CD4-positive, alpha-beta T cell treated with Interleukin-6 for 4 hours (primary cell): ENCODE measurements around the gene TPM1.
A peak's percentile ranks its signal among the peaks of the same experiment; 100 is the strongest.
"Not testable (repeated sequence)": the region's sequence is repeated elsewhere in the genome, so short reads cannot be mapped to it uniquely, and the experiment has no call there.

Experiments
- DNase-seq: peaks from one replicate; pipeline ENCODE4 v3.0.0-alpha.2; 2020; ENCODE audit warnings: mixed read lengths

The TPM1 gene

DNA sequence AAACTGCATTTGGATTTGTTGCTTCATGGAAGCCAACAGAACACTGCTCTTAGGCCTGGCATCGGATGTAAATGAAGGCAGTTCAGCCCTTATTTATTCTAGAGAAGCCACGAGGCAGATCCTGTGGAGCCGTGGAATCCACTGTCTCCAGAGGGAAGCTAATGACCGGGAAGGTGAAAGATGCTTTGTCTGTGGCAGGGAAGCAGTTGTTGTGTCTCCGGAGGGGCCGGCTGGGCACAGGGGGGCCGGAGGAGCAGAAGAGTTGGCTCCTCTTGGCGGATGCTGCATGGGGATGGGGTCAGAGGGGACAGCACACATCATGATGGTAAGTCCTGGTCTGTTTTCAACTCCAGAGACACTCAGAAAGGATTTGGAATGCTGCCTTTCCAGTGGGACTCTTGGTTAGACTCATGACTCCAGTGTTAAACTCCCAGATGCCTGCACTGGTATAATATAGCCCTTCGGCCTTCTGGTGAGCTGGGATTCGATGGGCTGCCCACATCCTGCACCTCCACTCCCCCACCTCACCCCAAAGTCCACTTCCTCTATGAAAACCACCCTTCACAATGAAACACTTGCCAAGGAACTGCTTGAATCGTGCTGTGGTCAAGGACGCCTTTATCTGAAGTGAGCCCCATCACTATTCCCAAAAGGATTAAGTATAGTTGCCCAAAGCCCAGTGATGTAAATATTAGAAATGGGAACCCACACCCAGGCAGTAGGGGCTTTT is 33.6 kb downstream of the TPM1 start:
- no peak for DNase-seq

DNA sequence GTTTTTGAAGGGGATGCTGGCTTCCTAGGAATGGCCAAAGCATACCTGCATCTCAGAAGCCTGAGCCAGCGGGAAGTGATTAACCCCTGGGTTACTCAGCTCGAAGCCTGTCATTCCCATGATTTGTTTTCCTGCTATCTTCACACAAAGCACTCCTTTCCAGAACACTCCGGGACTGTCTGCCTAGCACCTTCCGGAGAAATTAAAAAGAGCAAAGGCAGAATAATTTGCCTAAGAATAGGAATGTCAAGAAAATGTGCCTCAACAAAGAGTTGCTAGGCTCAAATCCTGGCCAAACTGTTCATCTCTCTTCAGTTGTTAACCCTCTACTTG is 34.1 kb downstream of the TPM1 start:
- DNase-seq: no peak

DNA sequence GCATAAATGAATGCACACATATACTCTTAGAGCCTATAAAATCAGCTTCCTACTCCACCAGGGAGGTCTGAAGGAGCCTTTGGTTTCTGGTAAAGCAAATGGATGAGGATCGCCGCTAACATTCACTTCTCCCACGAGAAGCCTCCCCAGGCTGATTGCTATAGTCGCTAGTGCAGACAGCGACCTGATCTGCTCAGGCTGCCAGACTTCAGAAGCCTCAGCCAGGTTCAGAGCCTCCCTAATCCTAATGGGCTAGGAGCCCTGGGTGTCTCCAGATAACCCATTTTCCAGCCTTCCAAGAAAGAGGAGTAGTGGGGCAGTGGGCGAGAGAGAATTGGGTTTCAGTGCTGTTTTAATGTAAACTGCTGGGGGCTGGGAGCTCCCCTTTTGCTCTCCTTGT is 35.4 kb downstream of the TPM1 start:
- DNase-seq: no peak

DNA sequence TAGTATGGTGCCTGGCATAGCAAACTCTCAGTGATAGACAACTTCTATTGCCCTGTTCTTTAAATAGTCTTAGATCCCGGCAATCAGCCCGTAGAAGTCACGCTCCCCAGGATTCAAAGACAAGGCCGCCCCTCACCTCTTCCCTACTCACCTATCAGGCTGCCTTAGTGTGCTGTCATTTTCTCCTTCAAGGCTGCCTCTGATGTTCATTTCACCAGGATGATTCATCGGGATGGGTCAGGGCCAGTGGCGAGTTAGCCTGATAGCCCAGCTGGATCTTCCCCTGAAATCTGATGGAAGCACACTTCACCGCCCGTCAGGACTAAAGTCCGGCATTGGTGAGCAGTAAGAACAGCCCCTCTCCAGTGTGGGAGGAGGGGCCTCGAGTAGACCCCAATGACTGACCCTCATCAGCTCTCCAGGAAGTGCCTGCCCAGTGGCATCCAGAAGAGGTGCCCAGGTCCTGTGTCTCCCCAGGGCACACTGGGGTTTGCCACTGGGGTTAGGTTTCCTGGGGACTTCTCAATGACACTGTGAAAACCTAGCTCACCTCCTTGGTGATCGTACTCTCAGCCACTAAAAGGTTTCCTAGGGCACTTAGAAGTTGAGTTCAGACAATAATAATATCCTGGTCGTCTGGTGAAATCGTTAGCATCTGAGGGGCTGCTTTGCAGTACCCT is 37.5 kb downstream of the TPM1 start:
- no peak for DNase-seq

DNA sequence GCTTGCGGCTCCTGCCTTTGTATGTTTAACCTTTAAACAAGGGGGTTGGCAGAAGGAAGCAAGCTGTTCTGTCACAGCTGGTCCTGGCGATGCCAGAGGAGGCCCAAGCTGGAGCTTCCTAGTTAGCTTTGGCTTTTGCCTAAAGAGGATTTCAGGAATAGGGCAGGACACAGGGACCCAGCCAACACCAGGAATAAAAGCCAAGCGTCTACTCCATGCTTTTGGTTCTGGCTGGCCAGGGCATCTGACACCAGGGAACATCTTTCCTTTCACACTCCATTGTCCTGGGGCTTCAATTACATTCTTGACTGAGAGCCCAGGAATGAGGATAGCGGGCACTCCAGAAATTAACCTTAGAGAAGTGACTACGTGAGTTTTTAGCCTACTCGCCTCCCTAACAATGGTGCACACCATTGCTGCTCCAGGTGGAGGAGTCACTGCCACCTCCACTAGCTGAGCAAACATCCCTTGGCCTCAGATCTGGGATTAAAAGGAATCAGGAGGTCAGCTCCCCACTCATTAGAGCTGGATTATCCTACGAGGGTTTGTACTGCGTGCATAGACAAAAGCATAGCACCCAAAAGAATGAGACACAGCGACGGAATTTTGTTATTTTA is 38.2 kb downstream of the TPM1 start:
- DNase-seq: no peak

DNA sequence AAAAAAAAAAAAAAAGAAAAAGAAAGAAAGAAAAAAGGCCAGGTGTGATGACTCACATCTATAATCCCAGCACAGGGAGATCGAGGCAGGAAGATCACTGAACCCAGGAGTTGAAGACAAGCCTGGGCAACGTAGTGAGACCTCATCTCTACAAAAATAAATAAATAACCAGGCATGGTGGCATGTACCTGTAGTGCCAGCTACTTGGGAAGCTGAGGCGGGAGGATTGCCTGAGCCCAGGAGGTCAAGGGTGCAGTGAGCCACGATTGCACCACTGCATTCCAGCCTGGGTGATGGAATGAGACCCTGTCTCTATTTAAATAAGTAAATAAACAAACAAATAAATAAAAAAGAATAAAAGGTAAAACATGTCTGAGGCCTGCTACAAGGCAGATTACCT is 39.8 kb downstream of the TPM1 start:
- no peak for DNase-seq

DNA sequence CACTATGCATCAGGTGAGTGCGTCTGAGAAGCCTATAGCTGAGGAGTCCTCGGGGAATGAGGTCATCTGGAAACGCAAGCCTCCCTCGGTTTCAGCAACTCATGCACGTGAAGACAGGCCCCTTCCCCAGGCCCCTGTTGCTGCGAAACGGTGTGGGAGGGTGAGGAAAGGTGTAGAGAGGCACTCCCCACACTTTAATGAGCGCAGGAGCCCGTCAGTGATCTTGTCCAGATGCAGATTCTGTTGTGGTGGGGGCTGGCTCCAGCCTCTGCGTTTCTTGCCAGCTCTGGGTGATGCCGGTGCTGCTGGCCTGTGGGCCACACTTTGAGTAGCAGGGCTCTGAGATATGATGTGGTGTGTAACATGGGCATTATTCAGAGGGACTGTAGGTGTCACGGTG is 40.5 kb downstream of the TPM1 start:
- DNase-seq: no peak

DNA sequence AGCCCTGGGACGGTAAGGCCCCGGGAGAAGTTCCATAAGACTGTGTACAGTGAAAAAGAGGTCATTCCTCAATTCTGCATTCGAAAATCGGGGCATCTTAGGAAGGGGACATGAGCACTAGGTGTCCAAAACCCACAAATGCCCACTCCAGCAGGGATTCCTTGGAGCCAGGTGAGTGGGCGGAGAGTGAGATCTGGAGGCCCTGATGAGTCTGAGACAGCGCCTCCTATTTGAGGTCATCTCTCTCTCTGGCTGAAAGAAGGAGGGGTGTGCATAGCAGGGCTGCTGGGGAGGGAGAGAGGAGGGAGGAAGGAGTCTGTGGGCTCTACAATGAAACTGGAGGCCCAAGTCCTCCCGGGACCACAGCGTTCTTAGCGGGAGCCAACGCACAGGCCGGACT is 41.0 kb downstream of the TPM1 start:
- DNase-seq: no peak

DNA sequence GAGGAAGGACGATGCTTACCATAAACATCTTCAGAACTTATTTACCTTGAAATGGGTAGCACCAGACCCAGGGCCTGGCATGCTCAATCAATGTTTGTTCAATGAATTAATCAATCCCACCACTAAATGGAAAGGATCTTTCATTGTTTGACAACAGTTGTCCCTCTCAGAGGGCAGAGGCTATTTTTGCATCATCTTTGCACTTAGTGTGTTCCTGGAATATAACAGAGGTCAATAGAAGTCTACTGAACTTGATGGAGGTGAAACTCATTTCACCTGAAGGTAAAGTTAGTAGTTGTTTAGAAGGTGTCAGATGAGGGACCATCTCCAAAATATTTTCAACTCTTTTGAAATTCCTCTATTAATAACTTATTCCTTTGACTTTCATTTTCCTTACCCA is 42.3 kb downstream of the TPM1 start:
- no peak for DNase-seq

DNA sequence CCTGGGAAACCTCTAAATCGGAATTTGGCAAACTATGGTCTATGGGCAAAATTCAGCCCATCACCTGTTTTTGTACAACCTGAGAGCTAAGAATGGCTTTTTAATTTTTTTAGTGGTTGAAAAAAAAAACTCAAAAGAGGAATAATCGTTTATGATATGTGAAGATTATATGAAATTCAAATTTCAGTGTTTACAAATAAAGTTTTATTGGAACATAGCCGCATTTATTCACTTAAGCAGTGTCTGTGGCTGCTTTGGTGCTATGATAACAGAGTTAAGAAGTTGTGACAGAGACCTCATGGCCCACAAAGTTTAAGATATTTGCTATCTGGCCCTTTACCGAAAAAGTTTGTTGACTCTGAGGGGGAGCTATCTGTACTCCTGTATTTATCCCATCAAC is 42.7 kb downstream of the TPM1 start:
- no peak for DNase-seq

DNA sequence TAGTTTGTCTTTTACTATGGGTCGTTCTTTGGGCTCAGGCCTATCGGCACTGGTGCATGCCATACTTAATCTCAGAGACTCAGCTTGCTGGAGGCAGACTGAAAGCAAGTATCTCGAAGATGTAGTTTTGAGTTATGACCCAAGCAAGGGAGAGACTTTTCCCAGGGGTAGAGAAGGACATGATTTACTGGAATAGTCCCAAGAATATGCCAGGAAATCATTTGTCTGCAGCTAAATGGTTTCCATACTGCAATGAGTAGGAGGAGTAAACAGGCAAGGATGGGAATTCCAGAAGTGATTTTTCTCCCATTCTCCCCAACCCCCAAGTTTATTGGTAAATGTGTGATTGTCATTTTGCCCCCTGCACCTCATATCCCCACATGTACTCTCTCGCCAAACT is 43.7 kb downstream of the TPM1 start:
- DNase-seq: no peak

DNA sequence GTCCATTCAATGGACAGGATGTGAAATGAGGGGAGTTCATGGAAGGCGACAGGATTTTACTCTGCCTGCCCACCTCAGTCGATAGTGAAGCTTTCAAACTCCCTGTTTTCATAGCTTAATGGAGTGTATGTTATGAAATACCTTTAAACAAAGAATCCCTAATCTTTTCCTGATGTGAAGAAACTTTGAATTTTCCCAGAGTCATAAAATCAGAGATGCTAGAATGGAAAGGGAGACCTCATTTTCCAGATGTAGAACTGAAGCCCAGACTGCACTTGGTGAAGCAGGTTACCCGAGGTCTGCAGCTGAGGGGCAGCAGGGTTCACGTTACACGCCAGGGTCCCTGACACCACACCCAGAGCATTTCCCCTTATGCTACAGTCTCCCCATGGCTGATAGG is 44.4 kb downstream of the TPM1 start:
- DNase-seq: no peak

DNA sequence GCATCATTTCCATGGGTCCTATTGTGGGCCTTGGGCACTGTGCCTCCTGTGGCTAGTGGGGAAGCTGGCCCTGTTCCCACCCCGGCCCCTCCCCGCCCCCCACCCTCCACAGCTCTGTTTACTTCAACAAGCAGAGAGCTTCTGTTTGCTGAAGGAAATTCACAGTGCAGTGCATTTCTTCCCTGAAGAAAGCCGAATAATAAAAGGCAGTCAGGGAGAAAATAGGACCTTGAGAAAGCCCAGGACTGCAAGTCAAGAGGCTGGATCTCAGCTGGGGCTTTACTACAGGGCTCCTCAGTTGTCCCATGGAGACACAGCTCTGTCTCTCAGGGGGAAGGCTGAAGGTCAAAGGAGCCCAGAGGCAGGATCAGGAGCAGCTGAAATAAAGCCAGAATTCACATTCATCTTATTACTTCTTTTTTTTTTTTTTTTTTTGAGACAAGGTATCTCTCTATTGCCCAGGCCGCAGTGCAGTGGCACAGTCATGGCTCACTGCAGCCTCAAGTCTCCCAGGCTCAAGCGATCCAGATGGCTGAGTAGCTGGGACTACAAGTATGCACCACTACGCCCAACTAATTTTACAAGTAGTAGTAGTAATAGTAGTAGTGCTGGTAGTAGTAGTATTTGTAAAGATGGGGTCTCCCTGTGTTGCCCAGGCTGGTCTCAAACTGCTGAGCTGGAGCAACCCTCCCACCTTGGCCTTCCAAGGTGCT is 46.1 kb downstream of the TPM1 start:
- DNase-seq: no peak

DNA sequence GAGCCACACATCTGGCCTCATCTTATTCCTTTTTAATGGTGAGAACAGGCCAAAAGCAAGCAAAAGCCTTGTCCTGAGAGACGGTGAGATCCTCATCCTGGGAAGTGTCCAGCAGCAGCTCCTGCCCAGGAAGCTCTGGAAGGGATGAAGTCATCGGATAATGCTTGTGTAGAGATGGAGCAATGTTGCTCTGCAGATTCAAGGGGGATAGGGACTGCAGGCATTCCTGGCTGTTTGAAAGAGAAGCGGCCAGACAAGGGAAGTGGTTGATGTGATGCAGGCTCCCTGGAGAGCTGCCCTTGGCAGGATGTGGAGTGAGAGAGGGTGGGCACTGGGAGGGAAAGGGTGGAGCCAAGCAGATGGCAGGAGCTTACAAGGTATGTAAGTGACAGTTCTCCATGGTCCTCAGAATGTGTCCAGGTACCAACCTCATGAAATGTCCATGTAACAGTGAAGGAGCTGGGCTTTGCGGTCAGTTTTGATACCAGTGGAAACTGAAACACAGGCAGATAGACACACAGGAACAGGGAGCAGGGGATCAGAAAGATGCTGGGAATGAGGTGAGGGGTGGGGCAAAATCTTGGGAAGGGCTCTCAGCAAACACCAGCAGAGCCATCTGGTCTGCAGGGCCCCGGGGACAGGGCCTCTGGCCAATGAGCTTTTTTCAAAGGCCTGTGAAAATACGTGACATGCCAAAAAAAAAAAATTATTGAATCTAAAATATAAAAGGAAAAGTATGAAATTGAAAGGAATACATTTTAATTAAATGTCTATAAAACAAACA is 46.9 kb downstream of the TPM1 start:
- DNase-seq: no peak

DNA sequence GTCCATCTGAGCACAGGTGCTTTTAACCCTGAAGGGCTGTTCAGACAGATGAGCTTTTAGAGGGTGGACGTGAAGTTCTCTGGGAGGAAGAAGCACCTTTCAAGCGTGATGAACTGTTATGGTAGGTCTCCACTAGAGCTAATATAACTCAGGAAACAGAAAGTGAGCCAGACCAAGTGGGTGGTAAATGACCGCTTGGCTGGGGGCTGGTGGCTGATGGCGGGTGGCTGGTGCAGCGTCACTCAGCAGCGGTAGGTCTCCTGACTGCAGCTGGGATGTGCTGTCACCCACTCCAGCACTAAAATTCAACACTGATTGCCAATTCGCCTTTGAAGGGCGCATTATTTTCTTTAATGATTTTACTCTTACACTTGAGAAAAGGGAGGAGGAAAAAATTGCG is 47.9 kb downstream of the TPM1 start:
- DNase-seq: no peak

DNA sequence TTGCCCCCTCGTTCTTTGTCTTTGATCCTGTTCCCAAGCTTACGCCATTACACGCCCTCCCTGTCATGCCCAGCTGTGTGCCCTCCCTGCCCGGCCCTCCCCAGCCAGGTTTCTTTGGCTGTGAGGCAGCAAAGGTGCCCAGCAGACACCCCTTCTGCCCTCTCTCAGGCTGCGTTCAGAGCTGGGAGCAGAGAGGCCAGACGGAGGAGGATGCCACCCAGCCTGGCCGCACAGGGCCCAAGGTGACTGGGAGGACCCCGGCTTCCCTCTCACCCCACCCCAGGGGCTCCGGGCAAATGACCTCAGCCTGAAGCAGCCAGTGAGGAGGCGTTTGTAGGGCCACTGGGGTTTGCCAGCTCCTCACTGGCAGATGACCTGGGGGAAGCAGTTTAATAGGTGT is 48.3 kb downstream of the TPM1 start:
- DNase-seq: no peak

DNA sequence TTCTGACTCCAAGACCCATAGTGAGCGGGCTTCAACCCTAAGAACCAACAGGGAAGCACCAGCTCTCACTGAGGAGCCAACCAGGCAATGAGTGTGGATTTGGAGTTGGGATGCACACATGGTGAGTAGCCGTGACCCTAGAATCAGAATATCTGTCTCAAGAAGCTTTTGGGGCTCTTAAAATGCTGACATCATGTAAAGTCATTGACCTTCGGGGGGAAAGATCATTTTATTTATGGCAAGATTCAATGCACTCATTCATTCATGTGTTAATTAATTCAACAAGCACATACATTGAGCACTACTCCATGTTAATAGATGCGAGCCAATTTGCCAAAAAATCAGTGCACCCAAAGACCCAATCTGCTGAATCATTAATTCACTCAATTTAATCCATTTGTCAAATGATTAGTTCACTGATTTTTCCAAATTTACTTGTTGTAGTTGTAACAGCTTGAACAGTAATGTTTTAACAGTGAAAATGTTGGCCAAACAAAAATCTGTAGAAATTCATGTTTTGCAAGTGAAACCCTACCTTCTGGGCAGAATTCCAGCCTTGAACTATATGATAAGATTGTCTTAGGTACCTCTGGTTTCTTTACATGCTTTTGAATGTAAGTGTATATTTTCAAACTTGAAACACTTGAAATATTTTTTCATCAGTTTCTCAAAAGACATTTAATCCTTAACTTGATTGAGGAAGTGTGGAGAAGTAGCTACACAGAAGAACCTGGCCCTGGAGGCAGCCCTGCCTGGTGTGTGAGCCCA is 49.3 kb downstream of the TPM1 start:
- no peak for DNase-seq

DNA sequence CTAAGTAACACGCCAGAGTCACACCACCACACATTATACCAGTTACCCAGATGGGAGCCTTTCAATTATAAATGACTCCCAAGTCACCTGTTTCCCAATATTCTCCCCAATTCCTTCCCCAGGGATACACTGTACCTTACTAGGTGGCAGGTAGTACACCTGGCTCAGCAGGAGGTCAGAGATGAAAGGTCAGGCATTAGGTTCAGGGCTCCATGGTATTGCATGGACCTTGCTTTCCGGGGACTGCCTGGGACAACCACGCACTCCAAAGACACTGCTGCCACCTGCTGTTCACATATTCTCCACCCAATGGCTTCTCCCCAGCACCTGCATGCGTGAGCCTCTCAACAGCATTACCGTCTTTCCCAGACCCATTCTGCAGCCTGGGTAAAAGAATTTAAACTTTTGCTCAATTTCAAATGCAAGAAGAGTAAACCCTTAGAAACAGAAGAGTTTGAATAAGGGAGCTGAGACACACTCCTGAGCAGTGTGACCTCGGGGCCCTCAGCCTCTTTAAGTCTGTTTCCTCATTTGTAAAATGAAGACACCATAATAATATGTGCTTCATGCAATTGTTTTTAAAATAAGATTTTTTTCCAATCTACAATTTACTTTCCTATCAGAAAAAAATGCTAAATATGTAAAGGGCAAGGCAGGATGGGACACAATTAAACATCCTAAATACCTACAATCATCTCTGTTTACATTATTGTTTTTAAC is 51.1 kb downstream of the TPM1 start:
- peak; percentile 80 for DNase-seq

DNA sequence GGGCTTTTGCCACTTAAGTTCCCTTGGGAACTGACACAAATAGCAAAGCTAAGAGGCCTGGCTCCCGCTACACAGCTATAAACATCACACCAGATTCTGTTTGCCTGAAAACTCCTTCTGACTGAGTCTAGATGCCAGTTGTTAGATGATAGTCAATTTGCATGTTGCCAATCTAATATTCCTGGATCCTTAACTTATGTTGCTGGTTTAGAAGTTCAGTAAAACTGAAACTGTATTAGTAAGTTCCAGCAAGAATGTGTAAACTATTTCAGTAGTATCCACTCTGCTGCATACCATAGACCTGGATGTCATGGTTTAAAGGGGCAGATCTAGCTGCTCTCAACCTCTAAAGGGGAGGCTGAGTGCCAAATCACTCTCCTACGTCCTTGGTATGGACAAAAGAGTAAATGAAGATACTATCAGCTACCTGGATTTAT is 52.0 kb downstream of the TPM1 start:
- DNase-seq: no peak

DNA sequence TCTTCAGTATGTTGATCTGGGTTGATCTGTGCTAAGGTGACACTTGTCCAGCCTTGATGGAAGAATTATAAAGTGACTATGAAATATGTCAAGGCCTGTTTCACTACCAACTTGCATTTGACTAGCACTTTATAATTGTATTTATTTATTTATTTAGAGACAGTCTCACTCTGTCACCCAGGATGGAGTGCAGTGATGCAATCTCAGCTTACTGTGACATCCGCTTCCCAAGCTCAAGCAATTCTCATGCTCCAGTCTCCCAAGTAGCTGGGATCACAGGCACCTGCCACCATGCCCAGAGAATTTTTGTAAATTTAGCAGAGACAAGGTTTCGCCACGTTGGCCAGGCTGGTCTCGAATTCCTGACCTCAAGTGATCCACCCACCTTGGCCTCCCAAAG is 53.6 kb downstream of the TPM1 start:
- DNase-seq: no peak

DNA sequence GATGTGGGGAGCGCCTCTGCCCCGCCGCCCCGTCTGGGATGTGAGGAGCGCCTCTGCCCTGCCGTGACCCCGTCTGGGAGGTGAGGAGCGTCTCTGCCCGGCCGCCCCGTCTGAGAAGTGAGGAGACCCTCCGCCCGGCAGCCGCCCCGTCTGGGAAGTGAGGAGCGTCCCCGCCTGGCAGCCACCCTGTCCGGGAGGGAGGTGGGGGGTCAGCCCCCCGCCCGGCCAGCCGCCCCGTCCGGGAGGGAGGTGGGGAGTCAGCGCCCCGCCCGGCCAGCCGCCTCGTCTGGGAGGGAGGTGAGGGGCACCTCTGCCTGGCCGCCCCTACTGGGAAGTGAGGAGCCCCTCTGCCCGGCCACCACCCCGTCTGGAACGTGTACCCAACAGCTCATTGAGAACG is 56.4 kb downstream of the TPM1 start:
- DNase-seq: not testable (repeated sequence)

DNA sequence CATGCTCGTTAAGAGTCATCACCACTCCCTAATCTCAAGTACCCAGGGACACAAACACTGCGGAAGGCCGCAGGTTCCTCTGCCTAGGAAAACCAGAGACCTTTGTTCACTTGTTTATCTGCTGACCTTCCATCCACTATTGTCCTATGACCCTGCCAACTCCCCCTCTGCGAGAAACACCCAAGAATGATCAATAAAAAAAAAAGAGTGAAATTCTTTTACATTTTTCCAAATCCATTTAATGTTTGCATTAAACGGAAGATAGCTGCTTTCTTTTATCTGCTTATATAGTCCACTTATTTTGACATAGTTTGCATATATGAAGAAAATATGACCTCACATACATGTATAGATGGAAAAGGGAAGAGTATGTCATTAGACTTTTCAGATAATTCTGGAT is 57.0 kb downstream of the TPM1 start:
- not testable (repeated sequence) for DNase-seq
